Tibial nerve (tissue), 4 donors: ENCODE measurements around the gene ZFAND3.

Experiments used
- CTCF ChIP-seq, 5 experiments: fragments of 200-600 bp in 3 of 5; fragments of 450-650 bp in 2 of 5; sonication (generic) in 3 of 5; IDR thresholded peaks; one replicate each; pipeline ENCODE4 v1.5.1; 2016 to 2019; ENCODE audit warnings: antibody characterized with exemption in 5 of 5, mild to moderate bottlenecking in 3 of 5, moderate library complexity in 2 of 5
- EP300 ChIP-seq, 2 donors: sonication (generic); formaldehyde crosslinking; IDR thresholded peaks; one replicate each; pipeline ENCODE4 v1.6.1; 2017; ENCODE audit warnings: antibody characterized with exemption in 2 of 2, mild to moderate bottlenecking in 1 of 2
- POLR2A ChIP-seq, 2 donors: fragments of 450-650 bp; IDR thresholded peaks; one replicate each; pipeline ENCODE4 v1.6.1; 2017; ENCODE audit warnings: antibody characterized with exemption in 2 of 2, mild to moderate bottlenecking in 2 of 2, moderate library complexity in 2 of 2

DNA sequence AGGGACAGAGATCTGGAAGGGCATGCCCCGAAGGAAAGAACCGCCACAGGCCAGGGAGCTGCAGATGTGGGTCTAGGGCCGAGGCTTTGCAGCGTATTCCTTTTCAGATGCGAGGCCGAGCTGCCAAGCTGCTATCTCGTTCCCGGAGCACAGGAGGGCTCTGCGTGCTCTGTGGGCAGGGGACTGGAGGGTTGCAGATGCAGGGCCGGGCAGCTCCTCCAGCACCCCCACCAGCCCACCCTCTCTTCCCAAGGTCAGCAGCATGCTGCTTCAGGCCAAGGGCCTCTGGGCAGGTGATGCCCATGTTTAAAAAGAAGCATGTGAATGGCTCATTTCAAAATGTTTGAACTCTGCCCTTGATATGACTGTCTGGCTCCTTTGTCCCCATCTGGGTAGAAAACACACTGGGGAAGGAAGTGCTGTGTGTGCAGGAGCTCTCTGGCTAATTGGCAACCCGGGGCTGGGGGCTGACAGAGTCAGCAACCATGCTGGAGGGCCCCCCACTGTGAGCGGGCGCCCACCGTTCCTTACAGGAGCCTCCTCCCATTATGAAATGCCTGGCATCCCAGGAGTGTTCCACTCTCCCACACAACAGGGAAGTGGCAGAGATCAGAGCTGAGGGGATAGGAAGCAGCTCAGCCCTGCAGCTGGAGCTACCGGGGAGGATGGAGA is 353.3 kb downstream of the ZFAND3 start:
- TF ChIP-seq CTCF (IDR thresholded peaks at IDR 0.05), result no peak
- TF ChIP-seq POLR2A (IDR thresholded peaks at IDR 0.05), result no peak
- TF ChIP-seq EP300 (IDR thresholded peaks at IDR 0.05), result no peak
